Esophagus muscularis mucosa (tissue), 4 donors: ENCODE data around the gene THEM5. TPM values are rescaled to one million over a fixed set of nuclear protein-coding genes. Genes with fewer than 3 reads are reported as not detected.

Experiments
- DNase-seq: peaks from one replicate; pipeline ENCODE4 v3.0.0-alpha.2; 2017; ENCODE audit errors: extremely low spot score
- H3K27ac ChIP-seq, 4 donors: fragments of 200-600 bp; sonication (generic); replicated peaks in 1 of 4; 1 replicate in 3 of 4; 2 replicates in 1 of 4; pipeline ENCODE4 v1.5.1; 2016 to 2019; ENCODE audit warnings: mild to moderate bottlenecking in 1 of 4
- H3K27me3 ChIP-seq, 4 donors: fragments of 200-600 bp; sonication (generic); one replicate each; pipeline versions ENCODE4 v1.5.1 to v1.6.0; 2016 to 2019
- H3K36me3 ChIP-seq, 4 donors: fragments of 200-600 bp; sonication (generic); one replicate each; pipeline ENCODE4 v1.5.1; 2016 to 2019
- H3K4me1 ChIP-seq, 4 donors: fragments of 200-600 bp; sonication (generic); one replicate each; pipeline ENCODE4 v1.5.1; 2016 to 2019
- H3K4me3 ChIP-seq, 4 donors: fragments of 200-600 bp; sonication (generic); 1 replicate in 2 of 4; 2 replicates in 2 of 4; pipeline ENCODE4 v1.5.1; 2016 to 2019; ENCODE audit warnings: mild to moderate bottlenecking in 4 of 4, moderate library complexity in 1 of 4
- H3K9me3 ChIP-seq, 4 donors: fragments of 200-600 bp; sonication (generic); 1 replicate in 3 of 4; 2 replicates in 1 of 4; pipeline ENCODE4 v1.5.1; 2016 to 2019
- CTCF ChIP-seq, 3 experiments: fragments of 200-600 bp in 2 of 3; fragments of 450-650 bp in 1 of 3; sonication (generic) in 2 of 3; IDR thresholded peaks; one replicate each; pipeline ENCODE4 v1.5.1; 2017 to 2019; ENCODE audit warnings: antibody characterized with exemption in 3 of 3, mild to moderate bottlenecking in 2 of 3, moderate library complexity in 1 of 3
- EP300 ChIP-seq: sonication (generic); formaldehyde crosslinking; IDR thresholded peaks from one replicate; pipeline ENCODE4 v1.6.1; 2017; ENCODE audit warnings: antibody characterized with exemption
- POLR2A ChIP-seq: fragments of 450-650 bp; IDR thresholded peaks from one replicate; pipeline ENCODE4 v1.6.1; 2017; ENCODE audit warnings: antibody characterized with exemption, moderate library complexity, mild to moderate bottlenecking, low read depth
- POLR2AphosphoS5 ChIP-seq, 2 donors: sonication (generic); formaldehyde crosslinking; IDR thresholded peaks; one replicate each; pipeline ENCODE4 v1.6.1; 2017; ENCODE audit warnings: antibody characterized with exemption in 2 of 2
- WGBS: methylation state at CpG from one replicate; pipeline ENCODE4 v1.1.5; 2018; 5-methylcytosine and 5-hydroxymethylcytosine counted together
- intact Hi-C: fragments of 100-400 bp; cut with DNase I; formaldehyde crosslinking; loops from one replicate; pipeline ENCODE4 v1.15.1; 2023
- total RNA-seq, 4 donors: library from RNA; depleted of rRNA; stranded (reverse); fragments of >200 nt; gene quantifications; one replicate each; pipeline versions ENCODE4 v1.1.0 to v1.2.1, GENCODE V29; 2016

THEM5 gene
- total RNA-seq, 4 donors from 2014 or later = not detected

DNA sequence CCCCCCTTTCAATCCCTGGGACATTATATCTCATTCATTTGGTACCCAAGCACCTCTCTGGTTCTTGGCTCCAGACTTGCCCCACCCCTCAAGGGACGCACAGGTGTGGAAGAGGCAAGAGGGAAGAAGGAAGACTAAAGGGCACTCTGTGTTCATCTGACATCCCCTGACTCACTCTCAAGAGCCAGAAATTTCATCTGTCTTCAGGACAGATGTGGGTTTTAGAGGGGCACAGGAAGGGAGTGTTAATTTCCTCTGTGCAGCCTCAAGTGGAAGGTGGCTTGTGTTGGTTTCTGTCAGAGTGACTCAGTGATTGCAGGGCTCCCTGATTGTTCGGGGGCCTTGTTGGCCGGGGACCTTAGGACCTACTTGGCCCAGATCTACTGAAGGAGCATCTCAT is 16.3 kb downstream of the THEM5 start:
- H3K27me3 ChIP-seq = peaks cover 8 to 69% (median 21%) of the 10 kb centered on the region in 4 donors
- TF ChIP-seq EP300 (no peak), POLR2A (no peak), CTCF (IDR thresholded peaks at IDR 0.05) (no peak), POLR2AphosphoS5 (IDR thresholded peaks at IDR 0.05) (no peak)
- 63% methylated on average over 2 of the region's 3 CpGs for WGBS

GRCh38 chr1:151835596-151835995 is 17.9 kb downstream of the THEM5 start:
- peaks cover 26 to 40% (median 39%) of the 10 kb centered on the region in 4 donors for H3K4me1 ChIP-seq
- peaks cover 8 to 72% (median 21%) of the 10 kb centered on the region in 4 donors for H3K27me3 ChIP-seq
- no peak for DNase-seq
- no peaks in the 10 kb centered on the region for H3K9me3 ChIP-seq
- H3K4me3 ChIP-seq = no peak overlapping the region
- TF ChIP-seq POLR2AphosphoS5 (IDR thresholded peaks at IDR 0.05) (no peak), EP300 (no peak), CTCF (IDR thresholded peaks at IDR 0.05) (no peak), POLR2A (no peak)
- no peak overlapping the region for H3K27ac ChIP-seq
- intact Hi-C loops = loop anchor here (10.0 kb wide), 1 partner anchor 71 kb away; the partner anchor contains the start of gene MRPL9
- WGBS = 96% methylated on average over 7 of the region's 7 CpGs
- no peaks in the 10 kb centered on the region for H3K36me3 ChIP-seq

More for the DNA sequence above, 16.3 kb downstream of the THEM5 start:
- Histone ChIP-seq H3K36me3 (no peaks in the 10 kb centered on the region), H3K4me1 (peaks cover 25 to 40% (median 39%) of the 10 kb centered on the region in 4 donors), H3K27ac (no peak overlapping the region), H3K9me3 (no peaks in the 10 kb centered on the region), H3K4me3 (no peak overlapping the region)
- DNase-seq = no peak
- intact Hi-C loops = loop anchor here (10.0 kb wide), 1 partner anchor 72 kb away; the partner anchor contains the start of gene MRPL9

DNA sequence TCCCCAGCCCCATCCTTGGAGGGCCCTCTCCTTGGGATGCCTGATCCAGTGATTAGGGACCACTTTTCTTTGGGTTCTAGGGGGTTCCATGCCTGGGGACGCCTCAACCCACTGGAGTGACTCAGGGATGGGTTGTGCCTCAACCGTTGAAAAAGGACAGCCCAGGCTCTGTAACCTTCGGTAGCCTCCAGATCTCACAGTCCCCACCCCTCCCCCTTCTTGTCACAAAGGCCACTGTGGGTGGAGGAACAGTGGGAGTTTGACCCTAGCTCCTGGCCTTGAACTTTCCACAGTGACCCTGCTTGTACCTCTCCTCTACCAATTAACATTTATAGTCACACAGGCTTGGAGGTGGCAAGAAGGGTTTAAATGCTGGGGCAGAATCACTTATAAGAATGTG is 19.3 kb downstream of the THEM5 start:
- intact Hi-C loops = loop anchor here (10.0 kb wide), 1 partner anchor 69 kb away; the partner anchor contains the start of gene MRPL9
- Histone ChIP-seq H3K4me3 (no peak overlapping the region), H3K9me3 (no peaks in the 10 kb centered on the region), H3K27me3 (peaks cover 8 to 63% (median 13%) of the 10 kb centered on the region in 4 donors), H3K4me1 (peaks cover 26 to 32% (median 31%) of the 10 kb centered on the region in 4 donors), H3K36me3 (no peaks in the 10 kb centered on the region), H3K27ac (no peak overlapping the region)
- no peak for TF ChIP-seq EP300
- TF ChIP-seq POLR2A = no peak
- TF ChIP-seq POLR2AphosphoS5 (IDR thresholded peaks at IDR 0.05) = no peak
- TF ChIP-seq CTCF (IDR thresholded peaks at IDR 0.05) = no peak
- DNase-seq = no peak
- WGBS = 57% methylated on average over 3 of the region's 3 CpGs

DNA sequence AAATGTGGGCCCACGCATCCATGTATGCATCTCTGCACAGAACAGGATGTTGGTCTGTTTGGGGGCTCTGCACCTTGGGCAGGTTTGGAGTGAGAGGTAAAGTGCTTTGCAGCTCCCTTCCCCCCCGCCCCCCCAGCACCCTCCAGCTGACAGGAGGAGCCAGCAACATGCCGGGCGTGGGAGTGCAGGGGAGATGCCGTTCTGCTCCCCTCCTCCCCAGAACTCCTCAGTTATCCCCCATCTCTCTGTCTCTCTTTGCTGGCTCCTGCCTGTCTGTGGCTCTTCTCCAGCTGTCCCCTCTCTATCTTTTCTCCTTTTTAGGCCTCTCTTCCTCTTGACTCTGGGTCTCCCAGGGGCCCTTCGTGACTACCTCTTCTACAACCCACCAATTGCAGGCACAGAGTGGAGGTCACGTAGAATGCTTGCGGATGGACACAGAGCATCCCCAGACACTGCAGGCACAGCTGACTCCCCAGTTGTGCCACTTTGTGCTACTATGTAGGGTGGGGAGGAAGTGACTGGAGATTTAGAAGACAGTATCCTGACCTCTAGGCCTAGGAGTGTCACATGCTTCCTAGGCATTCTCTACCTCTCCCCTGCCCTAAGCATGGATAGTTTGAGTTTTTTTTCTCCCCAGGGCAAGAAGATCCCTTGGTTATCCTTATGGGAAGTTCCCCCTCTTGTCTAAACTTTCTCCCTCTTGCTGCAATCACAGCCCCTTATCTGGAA is 20.2 kb downstream of the THEM5 start:
- no peak for DNase-seq
- Histone ChIP-seq H3K27me3 (peaks cover 4 to 54% (median 5%) of the 10 kb centered on the region in 4 donors), H3K4me3 (no peak overlapping the region), H3K36me3 (no peaks in the 10 kb centered on the region), H3K4me1 (peaks cover 19 to 32% (median 31%) of the 10 kb centered on the region in 4 donors), H3K9me3 (no peaks in the 10 kb centered on the region), H3K27ac (no peak overlapping the region)
- WGBS = 89% methylated on average over 7 of the region's 8 CpGs
- intact Hi-C loops = loop anchor here (10.0 kb wide), 1 partner anchor 69 kb away; the partner anchor contains the start of gene MRPL9
- TF ChIP-seq POLR2AphosphoS5 (IDR thresholded peaks at IDR 0.05) (no peak), EP300 (no peak), POLR2A (no peak), CTCF (IDR thresholded peaks at IDR 0.05) (no peak)
